Measurements from ENCODE around the gene RAX2. TPM values are rescaled to one million over a fixed set of nuclear protein-coding genes. Genes with fewer than 3 reads are reported as not detected.

Gene RAX2
- total and polyA plus RNA-seq, 4 donors: 0.01 TPM; not detected in 3

DNA sequence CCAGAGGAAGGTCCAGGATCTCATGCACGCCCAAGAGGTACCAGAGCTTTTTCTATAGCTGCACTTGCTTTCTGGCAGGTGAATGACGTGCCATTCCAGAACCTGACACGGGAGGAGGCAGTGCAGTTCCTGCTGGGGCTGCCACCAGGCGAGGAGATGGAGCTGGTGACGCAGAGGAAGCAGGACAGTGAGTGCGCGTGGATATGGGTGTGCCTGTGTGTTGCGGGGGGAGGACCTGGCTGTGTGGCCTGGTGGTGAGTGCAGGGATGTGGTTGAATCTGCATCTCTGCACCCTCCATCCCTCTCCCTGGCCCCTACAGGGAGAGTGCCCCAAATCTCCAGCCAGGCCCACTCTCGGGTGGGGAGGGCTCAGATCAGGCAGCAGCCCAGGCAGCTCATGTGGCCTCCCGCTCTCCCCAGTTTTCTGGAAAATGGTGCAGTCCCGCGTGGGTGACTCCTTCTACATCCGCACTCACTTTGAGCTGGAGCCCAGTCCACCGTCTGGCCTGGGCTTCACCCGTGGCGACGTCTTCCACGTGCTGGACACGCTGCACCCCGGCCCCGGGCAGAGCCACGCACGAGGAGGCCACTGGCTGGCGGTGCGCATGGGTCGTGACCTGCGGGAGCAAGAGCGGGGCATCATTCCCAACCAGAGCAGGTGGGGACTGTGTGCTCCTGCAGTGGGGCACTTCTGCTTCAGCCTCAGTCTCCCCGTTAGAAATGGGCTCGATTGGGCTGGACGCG lies 33.4 kb downstream of the RAX2 start:
- H3K4me1 ChIP-seq (ENCODE audit: control insufficient read depth in 5 of 5, insufficient read depth in 5 of 5, low read length in 5 of 5): no peaks in the 10 kb centered on the region
- no peaks in the 10 kb centered on the region for H3K27me3 ChIP-seq (ENCODE audit: control insufficient read depth in 3 of 3, insufficient read depth in 3 of 3, low read length in 2 of 3)
- 90 to 94% methylated on average over 31 to 32 of the region's 32 CpGs for WGBS, 2 donors
- peaks cover 0 to 1% (median 0%) of the 10 kb centered on the region in 4 donors for H3K36me3 ChIP-seq (ENCODE audit: control insufficient read depth in 4 of 4, insufficient read depth in 4 of 4, low read length in 4 of 4)
- peaks cover 0 to 3% (median 0%) of the 10 kb centered on the region in 4 donors for H3K9me3 ChIP-seq (ENCODE audit: control insufficient read depth in 4 of 4, insufficient read depth in 3 of 4, low read length in 3 of 4)
- TF ChIP-seq, protein P1, sequence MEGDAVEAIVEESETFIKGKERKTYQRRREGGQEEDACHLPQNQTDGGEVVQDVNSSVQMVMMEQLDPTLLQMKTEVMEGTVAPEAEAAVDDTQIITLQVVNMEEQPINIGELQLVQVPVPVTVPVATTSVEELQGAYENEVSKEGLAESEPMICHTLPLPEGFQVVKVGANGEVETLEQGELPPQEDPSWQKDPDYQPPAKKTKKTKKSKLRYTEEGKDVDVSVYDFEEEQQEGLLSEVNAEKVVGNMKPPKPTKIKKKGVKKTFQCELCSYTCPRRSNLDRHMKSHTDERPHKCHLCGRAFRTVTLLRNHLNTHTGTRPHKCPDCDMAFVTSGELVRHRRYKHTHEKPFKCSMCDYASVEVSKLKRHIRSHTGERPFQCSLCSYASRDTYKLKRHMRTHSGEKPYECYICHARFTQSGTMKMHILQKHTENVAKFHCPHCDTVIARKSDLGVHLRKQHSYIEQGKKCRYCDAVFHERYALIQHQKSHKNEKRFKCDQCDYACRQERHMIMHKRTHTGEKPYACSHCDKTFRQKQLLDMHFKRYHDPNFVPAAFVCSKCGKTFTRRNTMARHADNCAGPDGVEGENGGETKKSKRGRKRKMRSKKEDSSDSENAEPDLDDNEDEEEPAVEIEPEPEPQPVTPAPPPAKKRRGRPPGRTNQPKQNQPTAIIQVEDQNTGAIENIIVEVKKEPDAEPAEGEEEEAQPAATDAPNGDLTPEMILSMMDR (IDR thresholded peaks at IDR 0.05; ENCODE audit: control extremely low read depth, extremely low read depth): no peak
- H3K4me3 ChIP-seq: no peak overlapping the region
- H3K27ac ChIP-seq (ENCODE audit: low read depth in 1 of 2, low read length in 1 of 2): no peak overlapping the region
- ATAC-seq (ENCODE audit: insufficient read depth, low FRiP score) (no peak), DNase-seq (no peak)
- H3K9ac ChIP-seq (ENCODE audit: insufficient read depth in 1 of 2, low read length in 2 of 2): no peak overlapping the region

GRCh38 chr19:3737487-3738205 lies 34.4 kb downstream of the RAX2 start:
- Histone ChIP-seq H3K27me3 (ENCODE audit: control insufficient read depth in 3 of 3, insufficient read depth in 3 of 3, low read length in 2 of 3) (no peaks in the 10 kb centered on the region), H3K4me1 (ENCODE audit: control insufficient read depth in 5 of 5, insufficient read depth in 5 of 5, low read length in 5 of 5) (no peaks in the 10 kb centered on the region), H3K4me3 (no peak overlapping the region), H3K36me3 (ENCODE audit: control insufficient read depth in 4 of 4, insufficient read depth in 4 of 4, low read length in 4 of 4) (peaks cover 0 to 1% (median 0%) of the 10 kb centered on the region in 4 donors), H3K27ac (ENCODE audit: low read depth in 1 of 2, low read length in 1 of 2) (no peak overlapping the region), H3K9ac (ENCODE audit: insufficient read depth in 1 of 2, low read length in 2 of 2) (no peak overlapping the region), H3K9me3 (ENCODE audit: control insufficient read depth in 4 of 4, insufficient read depth in 3 of 4, low read length in 3 of 4) (peaks cover 0 to 3% (median 0%) of the 10 kb centered on the region in 4 donors)
- no peak for DNase-seq
- TF ChIP-seq, protein P1 (IDR thresholded peaks at IDR 0.05; ENCODE audit: control extremely low read depth, extremely low read depth): no peak
- ATAC-seq (ENCODE audit: insufficient read depth, low FRiP score): no peak
- WGBS, 2 donors: 89 to 93% methylated on average over 10 of the region's 10 CpGs

DNA sequence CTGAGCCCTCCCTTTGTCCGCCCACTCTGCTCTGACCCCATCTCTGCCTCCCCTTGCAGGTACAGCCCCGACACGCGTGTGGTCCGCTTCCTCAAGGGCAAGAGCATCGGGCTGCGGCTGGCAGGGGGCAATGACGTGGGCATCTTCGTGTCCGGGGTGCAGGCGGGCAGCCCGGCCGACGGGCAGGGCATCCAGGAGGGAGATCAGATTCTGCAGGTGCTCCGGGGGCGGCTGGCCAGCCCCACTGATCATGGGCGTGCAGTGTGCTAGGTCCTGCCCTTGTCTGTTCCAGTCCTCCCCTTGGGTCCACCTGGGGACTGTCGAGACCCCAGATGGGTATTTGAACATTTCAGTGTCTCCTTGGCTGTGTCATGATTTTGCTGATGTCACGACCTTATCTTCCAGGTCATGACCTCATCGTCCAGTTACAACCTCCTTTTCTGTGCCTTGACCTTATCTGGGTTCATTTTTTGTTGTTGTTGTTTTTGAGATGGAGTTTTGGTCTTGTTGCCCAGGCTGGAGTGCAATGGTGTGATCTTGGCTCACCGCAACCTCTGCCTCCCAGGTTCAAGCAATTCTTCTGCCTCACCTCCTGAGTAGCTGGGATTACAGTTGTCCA lies 35.8 kb downstream of the RAX2 start:
- WGBS, 2 donors: 87 to 88% methylated on average over 21 of the region's 21 CpGs
- H3K4me3 ChIP-seq: no peak overlapping the region
- ATAC-seq (ENCODE audit: insufficient read depth, low FRiP score) (no peak), DNase-seq (no peak)
- H3K27me3 ChIP-seq (ENCODE audit: control insufficient read depth in 3 of 3, insufficient read depth in 3 of 3, low read length in 2 of 3): no peaks in the 10 kb centered on the region
- H3K27ac ChIP-seq (ENCODE audit: low read depth in 1 of 2, low read length in 1 of 2): no peak overlapping the region
- H3K9me3 ChIP-seq (ENCODE audit: control insufficient read depth in 4 of 4, insufficient read depth in 3 of 4, low read length in 3 of 4): peaks cover 0 to 3% (median 0%) of the 10 kb centered on the region in 4 donors
- H3K9ac ChIP-seq (ENCODE audit: insufficient read depth in 1 of 2, low read length in 2 of 2): no peak overlapping the region
- H3K36me3 ChIP-seq (ENCODE audit: control insufficient read depth in 4 of 4, insufficient read depth in 4 of 4, low read length in 4 of 4): peaks cover 0 to 1% (median 0%) of the 10 kb centered on the region in 4 donors
- TF ChIP-seq, protein P1 (IDR thresholded peaks at IDR 0.05; ENCODE audit: control extremely low read depth, extremely low read depth): no peak
- no peaks in the 10 kb centered on the region for H3K4me1 ChIP-seq (ENCODE audit: control insufficient read depth in 5 of 5, insufficient read depth in 5 of 5, low read length in 5 of 5)

Measured in lung (tissue), 12 donors.